Pulmonary artery endothelial cell (primary cell): ENCODE measurements around the gene ZFR2. TPM values are rescaled to one million over a fixed set of nuclear protein-coding genes. Genes with fewer than 3 reads are reported as not detected.
"Not testable (repeated sequence)": the region's sequence is repeated elsewhere in the genome, so short reads cannot be mapped to it uniquely, and the experiment has no call there.

Experiments
- DNase-seq: peaks from one replicate; pipeline ENCODE4 v3.0.0-alpha.2; 2011; ENCODE audit warnings: low read depth, low spot score
- total RNA-seq: library from RNA; depleted of rRNA; stranded (reverse); fragments of >200 nt; gene quantifications from 2 replicates; pipeline ENCODE4 v1.2.3, GENCODE V29; 2014

The ZFR2 gene
- total RNA-seq, 1 donor from 2014 or later: not detected

- DNase-seq: not testable (repeated sequence)
Measured at GRCh38 chr19:3874695-3875094, 5.9 kb upstream of the ZFR2 start.

- no peak for DNase-seq
Measured at GRCh38 chr19:3873151-3873550, 4.3 kb upstream of the ZFR2 start.

- no peak for DNase-seq
Measured at GRCh38 chr19:3867971-3868769, 668 bp downstream of the ZFR2 start.

- no peak for DNase-seq
Measured at GRCh38 chr19:3866910-3867638, 1.8 kb downstream of the ZFR2 start.

GRCh38 chr19:3863648-3864047, 5.2 kb downstream of the ZFR2 start:
- no peak for DNase-seq

GRCh38 chr19:3862826-3863500, 5.9 kb downstream of the ZFR2 start:
- no peak for DNase-seq

GRCh38 chr19:3860499-3860898, 8.3 kb downstream of the ZFR2 start:
- no peak for DNase-seq

GRCh38 chr19:3857449-3858003, 11.3 kb downstream of the ZFR2 start:
- no peak for DNase-seq

- DNase-seq: no peak
Measured at GRCh38 chr19:3855320-3855719, 13.5 kb downstream of the ZFR2 start.

- DNase-seq: no peak
Measured at GRCh38 chr19:3852614-3853254, 16.1 kb downstream of the ZFR2 start.

- no peak for DNase-seq
Measured at GRCh38 chr19:3852177-3852511, 16.7 kb downstream of the ZFR2 start.

- no peak for DNase-seq
Measured at GRCh38 chr19:3851254-3852176, 17.3 kb downstream of the ZFR2 start.

- no peak for DNase-seq
Measured at GRCh38 chr19:3850320-3850972, 18.4 kb downstream of the ZFR2 start.

GRCh38 chr19:3849787-3850186, 19.1 kb downstream of the ZFR2 start:
- DNase-seq: no peak

GRCh38 chr19:3849092-3849491, 19.7 kb downstream of the ZFR2 start:
- DNase-seq: no peak

GRCh38 chr19:3844596-3844995, 24.2 kb downstream of the ZFR2 start:
- DNase-seq: no peak

- DNase-seq: no peak
Measured at GRCh38 chr19:3842948-3843347, 25.9 kb downstream of the ZFR2 start.

- no peak for DNase-seq
Measured at GRCh38 chr19:3840804-3841203, 28.0 kb downstream of the ZFR2 start.

- no peak for DNase-seq
Measured at GRCh38 chr19:3839941-3840340, 28.9 kb downstream of the ZFR2 start.

GRCh38 chr19:3838661-3839060, 30.2 kb downstream of the ZFR2 start:
- no peak for DNase-seq
